SK-N-SH (cell line): Measurements from ENCODE around the gene RAB3B.

Source experiments
- CHD2 ChIP-seq: fragments of 150-350 bp; IDR thresholded peaks from 2 replicates; pipeline ENCODE4 v1.6.1; 2018; ENCODE audit warnings: low read length; ENCODE audit not compliant: partially characterized antibody
- CTCF ChIP-seq: fragments of 200-600 bp; sonication (generic); IDR thresholded peaks from 2 replicates; pipeline ENCODE4 v1.6.1; 2017; ENCODE audit warnings: antibody characterized with exemption, mild to moderate bottlenecking, moderate library complexity
- EP300 ChIP-seq, 2 experiments: IDR thresholded peaks; 2 replicates each; pipeline versions ENCODE4 v1.4.0 to v1.6.1; 2012; ENCODE audit warnings: borderline replicate concordance in 1 of 2, low read depth in 1 of 2, low read length in 1 of 2
- GATA2 ChIP-seq: sonication (generic); formaldehyde crosslinking; IDR thresholded peaks from 2 replicates; pipeline ENCODE4 v1.5.0; 2020; ENCODE audit warnings: mild to moderate bottlenecking, missing genetic modification reagents
- MEF2A ChIP-seq: IDR thresholded peaks from 2 replicates; pipeline ENCODE4 v1.4.0; 2012; ENCODE audit warnings: low read depth, borderline replicate concordance
- POLR2AphosphoS5 ChIP-seq: IDR thresholded peaks from 2 replicates; pipeline ENCODE4 v1.6.1; 2012; ENCODE audit warnings: low read depth, low read length
- RCOR1 ChIP-seq: fragments of 150-350 bp; IDR thresholded peaks from 2 replicates; pipeline ENCODE4 v1.6.1; 2017; ENCODE audit warnings: antibody characterized with exemption, low read length
- RXRA ChIP-seq: IDR thresholded peaks from 2 replicates; pipeline ENCODE4 v1.4.0; 2012; ENCODE audit warnings: low read depth, mild to moderate bottlenecking, borderline replicate concordance
- USF2 ChIP-seq: fragments of 150-350 bp; IDR thresholded peaks from 2 replicates; pipeline ENCODE4 v1.6.1; 2017; ENCODE audit warnings: antibody characterized with exemption, low read length, low read depth, borderline replicate concordance
- ZBTB33 ChIP-seq: IDR thresholded peaks from 2 replicates; pipeline ENCODE4 v1.4.0; 2012; ENCODE audit warnings: low read depth, borderline replicate concordance

- TF ChIP-seq CTCF (no peak), EP300 (IDR thresholded peaks at IDR 0.05; ENCODE audit: borderline replicate concordance in 1 of 2, low read depth in 1 of 2, low read length in 1 of 2) (no peak), ZBTB33 (no peak), RXRA (no peak), POLR2AphosphoS5 (no peak), GATA2 (no peak), MEF2A (no peak), USF2 (no peak), RCOR1 (no peak), CHD2 (no peak)
Measured at GRCh38 chr1:51908499-51908898, 82.0 kb downstream of the RAB3B start.
